Endometrium (tissue), 2 donors: ENCODE results near the gene DLEC1.

Experiments used
- FAIRE-seq: peaks from 2 replicates; lab custom pipeline; 2012; peaks lifted over from hg19 to GRCh38; lab: Jason Lieb, UNC
- donor health status: control.
- donor health status: control.

The DLEC1 gene, protein sequence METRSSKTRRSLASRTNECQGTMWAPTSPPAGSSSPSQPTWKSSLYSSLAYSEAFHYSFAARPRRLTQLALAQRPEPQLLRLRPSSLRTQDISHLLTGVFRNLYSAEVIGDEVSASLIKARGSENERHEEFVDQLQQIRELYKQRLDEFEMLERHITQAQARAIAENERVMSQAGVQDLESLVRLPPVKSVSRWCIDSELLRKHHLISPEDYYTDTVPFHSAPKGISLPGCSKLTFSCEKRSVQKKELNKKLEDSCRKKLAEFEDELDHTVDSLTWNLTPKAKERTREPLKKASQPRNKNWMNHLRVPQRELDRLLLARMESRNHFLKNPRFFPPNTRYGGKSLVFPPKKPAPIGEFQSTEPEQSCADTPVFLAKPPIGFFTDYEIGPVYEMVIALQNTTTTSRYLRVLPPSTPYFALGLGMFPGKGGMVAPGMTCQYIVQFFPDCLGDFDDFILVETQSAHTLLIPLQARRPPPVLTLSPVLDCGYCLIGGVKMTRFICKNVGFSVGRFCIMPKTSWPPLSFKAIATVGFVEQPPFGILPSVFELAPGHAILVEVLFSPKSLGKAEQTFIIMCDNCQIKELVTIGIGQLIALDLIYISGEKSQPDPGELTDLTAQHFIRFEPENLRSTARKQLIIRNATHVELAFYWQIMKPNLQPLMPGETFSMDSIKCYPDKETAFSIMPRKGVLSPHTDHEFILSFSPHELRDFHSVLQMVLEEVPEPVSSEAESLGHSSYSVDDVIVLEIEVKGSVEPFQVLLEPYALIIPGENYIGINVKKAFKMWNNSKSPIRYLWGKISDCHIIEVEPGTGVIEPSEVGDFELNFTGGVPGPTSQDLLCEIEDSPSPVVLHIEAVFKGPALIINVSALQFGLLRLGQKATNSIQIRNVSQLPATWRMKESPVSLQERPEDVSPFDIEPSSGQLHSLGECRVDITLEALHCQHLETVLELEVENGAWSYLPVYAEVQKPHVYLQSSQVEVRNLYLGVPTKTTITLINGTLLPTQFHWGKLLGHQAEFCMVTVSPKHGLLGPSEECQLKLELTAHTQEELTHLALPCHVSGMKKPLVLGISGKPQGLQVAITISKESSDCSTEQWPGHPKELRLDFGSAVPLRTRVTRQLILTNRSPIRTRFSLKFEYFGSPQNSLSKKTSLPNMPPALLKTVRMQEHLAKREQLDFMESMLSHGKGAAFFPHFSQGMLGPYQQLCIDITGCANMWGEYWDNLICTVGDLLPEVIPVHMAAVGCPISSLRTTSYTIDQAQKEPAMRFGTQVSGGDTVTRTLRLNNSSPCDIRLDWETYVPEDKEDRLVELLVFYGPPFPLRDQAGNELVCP (N-terminal part only)

DNA sequence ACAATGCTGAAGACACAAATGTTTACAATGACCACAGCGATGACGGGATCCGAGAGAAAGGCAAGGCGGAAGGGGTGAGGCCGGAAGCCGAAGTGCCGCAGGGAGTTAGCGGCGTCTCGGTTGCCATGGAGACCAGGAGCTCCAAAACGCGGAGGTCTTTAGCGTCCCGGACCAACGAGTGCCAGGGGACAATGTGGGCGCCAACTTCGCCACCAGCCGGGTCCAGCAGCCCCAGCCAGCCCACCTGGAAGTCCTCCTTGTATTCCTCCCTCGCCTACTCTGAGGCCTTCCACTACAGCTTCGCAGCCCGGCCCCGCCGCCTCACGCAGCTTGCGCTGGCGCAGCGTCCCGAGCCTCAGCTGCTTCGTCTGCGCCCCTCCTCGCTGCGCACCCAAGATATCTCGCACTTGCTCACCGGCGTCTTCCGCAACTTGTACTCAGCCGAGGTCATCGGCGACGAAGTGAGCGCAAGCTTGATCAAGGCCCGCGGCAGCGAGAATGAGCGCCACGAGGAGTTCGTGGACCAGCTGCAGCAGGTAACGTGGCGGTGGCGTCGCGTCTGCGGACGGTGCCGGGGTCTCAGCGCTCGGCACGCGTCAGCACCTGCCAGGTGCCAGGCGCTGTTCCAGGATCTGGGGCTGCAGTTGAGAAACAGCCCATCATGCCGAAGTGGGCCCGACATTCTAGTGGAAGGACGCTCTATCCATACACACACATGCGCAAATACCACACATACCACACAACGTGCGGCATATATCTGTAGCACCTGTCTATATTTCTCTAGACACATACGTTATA is at the start of gene DLEC1:
TSS of gene DLEC1 (plus strand) at position 108 of the 798 bp plus-strand sequence. CDS start at position 126, 18 bp downstream.
- no peak for FAIRE-seq

DNA sequence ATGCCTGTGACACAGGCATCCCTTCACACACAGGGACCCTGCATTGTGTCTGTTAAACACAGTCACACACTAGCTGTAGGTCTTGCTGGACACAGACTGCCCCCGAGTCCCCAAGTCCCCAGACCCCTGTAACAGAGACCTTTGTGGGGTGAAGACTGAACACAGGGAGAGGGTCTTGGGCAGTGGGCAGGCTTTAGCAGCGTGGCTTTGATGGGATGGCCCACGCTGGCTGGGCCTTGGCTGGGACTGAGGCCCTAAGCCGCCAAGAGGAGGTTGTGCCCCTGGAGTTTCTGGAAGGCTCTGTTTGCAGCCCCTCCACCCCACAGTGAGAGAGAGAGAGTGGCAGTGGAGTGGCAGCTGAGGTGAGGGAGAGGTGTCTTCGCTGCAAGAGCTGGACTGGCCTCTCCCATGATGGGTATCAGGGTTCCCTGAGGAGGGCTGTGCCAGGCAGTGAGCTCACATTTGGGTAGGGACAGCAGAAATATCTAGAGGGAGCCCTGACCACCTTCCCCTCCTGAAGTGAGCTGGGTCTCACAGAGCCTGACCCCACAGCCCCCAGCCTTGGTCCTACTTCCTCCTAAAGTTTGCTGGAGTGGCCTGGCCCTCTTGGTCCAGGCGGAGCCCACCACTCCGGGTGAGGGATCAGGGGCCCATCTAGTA is 49.1 kb upstream of the DLEC1 start:
- no peak for FAIRE-seq

DNA sequence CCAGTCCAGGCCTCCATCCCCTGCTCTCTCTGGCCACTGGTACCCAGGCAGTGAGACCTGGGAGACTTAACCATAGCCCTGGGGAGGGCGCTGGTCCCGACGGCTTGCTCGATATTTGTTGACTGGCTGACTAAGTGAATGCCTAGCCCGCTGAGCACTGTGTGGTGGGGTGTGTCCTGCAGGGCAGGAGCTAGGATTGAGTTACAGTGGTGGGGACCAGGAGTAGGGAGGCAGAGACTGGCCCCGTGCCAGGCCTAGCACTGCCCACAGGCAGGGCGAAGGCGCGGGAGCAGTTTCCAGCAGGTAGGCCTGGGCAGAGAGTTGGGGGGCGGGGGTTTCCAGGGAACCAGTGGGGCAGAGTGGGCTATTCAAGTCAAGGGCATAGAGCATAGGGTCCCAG is 48.5 kb upstream of the DLEC1 start, which contains the start of gene VILL:
TSS of gene VILL (plus strand) at position 260 of the 400 bp plus-strand sequence. CDS start 2,887 bp downstream, outside the sequence.
- no peak for FAIRE-seq

DNA sequence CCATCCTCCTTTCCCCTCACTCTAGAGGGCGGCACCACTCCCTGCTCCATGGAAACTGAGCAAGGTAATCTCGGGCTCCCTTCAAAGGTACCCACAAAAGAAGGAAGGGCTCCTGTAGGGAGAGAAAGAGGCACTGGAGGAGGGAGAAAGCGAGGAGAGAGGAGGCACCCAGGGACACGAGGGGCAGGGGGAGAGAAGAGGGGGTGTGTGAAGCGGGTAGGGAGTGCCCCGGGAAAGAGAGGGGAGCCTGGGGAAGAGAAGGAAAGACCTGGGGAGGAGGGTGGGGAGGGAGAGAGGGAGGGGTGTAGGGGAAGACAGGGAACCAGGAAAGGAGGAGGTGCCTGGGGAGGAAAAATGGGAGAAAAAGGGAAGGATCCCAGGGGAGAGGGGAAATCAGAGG is 47.9 kb upstream of the DLEC1 start:
- no peak for FAIRE-seq

DNA sequence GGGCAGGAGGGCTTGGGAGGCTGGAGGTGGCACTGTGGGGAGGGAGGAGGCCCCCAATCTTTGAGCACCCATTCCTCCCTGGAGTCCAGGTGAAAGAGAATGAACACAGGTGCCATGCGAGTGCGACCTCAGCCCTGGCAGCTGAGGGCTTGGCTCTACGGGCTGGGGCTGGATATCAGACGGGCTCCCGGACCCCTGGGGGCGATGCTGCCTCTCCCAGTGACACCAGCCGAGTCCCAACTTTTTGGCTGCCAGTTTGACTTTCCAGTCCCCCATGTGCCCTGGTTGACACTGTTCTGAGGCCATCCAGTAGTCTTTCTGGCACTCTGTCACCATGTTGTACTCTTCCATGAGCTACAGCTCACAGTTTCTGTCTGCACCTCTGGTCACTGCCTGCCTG is 47.2 kb upstream of the DLEC1 start:
- no peak for FAIRE-seq

DNA sequence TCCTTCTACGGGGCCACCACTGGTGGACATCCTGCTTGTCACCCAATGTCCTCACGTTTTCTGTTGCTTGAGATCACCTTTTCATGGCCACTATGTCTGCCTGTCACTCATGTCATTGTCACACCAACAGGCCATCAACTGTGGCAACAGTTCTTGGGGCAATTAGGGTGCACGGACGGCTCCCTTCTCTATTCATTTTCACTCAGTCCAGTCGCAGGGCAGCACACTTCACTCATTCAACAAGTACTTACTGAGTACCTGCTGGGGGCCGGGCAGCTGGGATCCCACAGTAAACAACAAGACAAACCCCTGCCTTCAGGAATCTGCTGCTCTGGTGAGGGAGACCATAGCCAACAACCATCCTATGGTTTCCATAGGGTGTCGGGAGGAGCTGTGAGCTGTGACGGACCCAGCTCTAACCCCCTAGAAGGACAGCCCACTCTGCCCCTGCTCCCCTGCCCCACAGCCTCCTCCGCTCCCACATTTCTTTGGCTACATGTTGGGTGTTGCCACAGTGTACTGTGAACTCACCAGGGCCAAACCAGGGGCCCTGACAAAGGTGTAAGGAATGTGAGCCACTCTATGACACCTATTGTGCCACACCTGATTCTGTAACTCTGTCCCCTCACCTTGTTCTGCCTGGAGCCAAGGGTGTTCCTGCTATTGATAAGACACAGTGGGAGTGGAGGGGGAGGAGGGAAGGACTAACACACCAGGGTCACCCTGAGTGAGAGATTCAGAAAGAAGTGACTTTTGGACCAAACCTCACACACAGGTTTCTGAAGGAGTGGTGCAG is 46.5 kb upstream of the DLEC1 start:
- FAIRE-seq: no peak

DNA sequence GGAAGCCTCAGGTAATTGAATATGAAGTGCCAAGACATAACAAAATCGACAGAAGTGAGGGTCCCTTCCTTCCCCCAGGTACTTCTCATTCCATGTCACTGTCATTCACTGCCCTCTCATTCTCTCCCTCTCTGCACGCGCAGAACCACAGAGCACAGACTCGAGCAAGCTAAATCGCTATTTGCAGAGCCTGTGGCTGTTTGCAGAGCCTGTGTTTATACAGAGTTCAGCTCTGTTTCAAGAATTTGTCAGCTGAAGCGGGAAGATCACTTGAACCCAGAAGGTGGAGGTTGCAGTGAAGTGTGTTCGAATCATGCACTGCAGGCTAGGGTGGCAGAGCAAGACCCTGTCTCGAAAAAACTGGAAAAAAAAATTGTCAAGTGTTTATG is 45.9 kb upstream of the DLEC1 start:
- no peak for FAIRE-seq

DNA sequence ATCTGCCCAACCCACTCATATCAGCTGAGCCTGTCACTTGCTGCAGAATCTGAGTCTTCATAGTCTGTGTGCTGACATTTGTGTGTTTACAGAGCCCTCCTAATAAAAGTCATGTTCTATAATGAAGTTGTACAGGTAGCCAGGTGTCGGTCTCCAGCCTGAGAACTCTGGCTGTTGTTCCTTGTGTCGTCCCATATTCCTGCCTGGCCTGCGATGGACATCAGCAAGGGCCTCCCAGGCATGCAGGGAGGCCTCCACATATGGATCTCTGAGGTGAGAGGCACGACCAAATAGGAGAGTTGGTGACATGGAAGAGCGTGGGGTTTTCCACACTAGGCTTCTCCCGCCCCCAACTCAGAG is 45.6 kb upstream of the DLEC1 start:
- FAIRE-seq: no peak

DNA sequence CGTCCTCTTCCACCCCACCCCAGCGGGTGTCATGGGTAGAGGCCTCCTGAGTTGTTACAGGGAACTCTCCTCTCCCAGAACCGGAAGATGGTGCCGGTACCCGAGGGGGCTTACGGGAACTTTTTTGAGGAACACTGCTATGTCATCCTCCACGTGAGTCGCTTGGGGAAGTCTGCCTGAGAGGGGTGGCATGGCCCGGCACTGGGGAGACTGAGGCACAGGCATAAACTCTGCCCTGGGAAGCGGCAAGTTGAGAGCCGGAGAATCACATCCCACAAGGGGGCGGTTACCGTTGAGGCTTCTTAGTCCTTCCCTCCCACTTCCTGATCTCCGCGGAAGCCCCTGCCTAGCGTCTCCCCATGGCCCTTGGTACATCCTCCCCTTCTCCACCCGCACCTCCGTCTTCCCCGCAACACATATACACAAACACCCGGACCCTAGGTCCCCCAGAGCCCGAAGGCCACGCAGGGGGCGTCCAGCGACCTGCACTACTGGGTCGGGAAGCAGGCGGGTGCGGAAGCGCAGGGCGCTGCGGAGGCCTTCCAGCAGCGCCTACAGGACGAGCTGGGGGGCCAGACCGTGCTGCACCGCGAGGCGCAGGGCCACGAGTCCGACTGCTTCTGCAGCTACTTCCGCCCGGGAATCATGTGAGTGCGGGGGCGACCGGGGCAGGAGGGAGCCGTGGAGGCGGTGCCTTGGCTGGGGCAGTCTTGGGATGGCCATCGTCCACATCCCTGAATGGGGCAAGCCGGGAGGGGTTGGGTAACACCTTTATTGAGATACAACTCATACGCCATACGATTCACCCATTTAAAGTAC is 45.0 kb upstream of the DLEC1 start:
- no peak for FAIRE-seq

DNA sequence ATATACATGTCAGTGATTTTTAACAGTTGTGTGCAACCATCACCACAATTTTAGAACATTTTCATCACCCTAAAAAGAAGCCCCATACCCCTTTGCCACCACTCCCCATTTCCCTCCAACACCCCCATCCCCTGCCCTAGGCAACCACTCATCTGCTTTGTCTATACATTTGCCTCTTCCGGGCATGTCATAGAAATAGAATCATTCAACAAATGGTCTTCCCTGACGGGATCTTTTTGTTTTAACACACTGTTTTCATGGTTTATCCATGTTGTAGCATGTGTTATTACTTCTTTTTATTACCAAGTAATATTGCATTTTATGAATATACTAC is 44.4 kb upstream of the DLEC1 start:
- no peak for FAIRE-seq

DNA sequence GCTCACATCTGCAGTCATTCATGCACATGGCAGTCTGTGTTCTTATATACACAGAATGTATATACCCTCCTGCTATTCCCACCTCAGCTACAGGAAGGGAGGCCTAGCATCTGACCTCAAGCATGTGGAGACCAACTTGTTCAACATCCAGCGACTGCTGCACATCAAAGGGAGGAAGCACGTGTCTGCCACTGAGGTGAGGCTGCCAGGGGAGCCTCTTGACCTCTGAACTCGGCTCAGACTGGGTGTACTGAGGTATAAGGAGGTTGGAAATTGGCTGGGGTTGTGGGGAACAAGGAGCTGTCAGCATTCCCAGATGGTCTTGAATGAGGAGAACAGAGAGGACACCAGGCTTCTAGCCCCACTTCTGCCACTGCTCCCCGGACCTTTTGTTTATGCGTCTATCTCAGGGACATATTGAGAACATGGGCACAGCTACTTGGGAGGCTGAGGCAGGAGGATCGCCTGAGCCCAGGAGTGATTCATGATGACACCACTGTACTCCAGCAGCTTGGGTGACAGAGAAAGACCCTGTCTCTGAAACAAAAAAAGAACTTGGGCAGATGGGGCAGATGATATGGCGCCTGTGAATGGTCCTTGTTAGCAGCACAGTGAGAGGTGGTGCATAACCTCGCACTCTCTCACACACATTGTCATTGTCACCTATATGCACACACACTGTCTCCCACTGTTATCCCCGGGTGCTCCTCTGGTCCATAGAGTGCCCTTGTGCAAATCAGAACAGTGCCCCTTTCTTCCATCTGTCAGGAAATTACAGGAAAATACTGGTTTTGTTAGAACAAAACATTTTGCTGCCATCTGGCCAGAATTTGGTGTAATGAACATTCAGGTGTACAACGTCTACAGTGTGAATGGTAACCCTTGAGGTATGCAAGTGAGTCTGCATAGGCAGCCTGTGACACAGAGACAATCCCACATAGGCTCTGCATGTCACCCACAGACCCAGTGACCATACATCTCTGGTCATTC is 43.1 kb upstream of the DLEC1 start:
- no peak for FAIRE-seq

DNA sequence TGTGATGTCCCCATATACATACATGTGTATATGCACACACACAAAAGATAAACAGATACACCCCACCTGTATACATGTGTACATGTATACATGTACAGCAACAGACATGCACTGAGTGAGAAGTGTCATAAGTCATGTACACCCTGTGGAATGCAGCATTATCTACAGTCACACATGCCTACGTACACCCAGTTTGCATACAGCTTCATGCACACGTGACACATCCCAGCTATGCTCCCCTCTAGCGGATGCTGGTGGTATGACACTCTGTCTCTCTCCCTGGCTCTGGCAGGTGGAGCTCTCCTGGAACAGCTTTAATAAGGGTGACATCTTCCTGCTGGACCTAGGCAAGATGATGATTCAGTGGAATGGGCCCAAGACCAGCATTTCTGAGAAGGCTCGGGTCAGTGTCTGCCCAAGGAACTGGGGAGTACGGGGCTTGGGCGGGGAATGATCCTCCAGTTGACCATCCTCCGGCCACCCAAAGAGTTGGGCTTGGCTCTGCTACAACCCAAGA is 42.2 kb upstream of the DLEC1 start:
- FAIRE-seq: no peak

DNA sequence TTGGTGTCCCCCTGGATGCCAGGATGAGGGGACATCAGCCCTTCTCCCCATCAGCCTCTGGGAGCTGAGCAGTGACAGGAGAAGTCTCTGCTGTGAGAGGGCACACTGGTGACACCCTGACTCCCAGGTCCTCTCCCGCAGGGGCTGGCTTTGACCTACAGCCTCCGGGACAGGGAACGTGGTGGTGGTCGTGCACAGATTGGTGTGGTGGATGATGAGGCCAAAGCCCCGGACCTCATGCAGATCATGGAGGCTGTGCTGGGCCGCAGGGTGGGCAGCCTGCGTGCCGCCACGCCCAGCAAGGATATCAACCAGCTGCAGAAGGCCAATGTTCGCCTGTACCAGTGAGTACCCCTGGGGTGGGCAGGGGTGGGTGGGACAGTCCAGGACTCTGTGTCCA is 41.7 kb upstream of the DLEC1 start:
- no peak for FAIRE-seq

DNA sequence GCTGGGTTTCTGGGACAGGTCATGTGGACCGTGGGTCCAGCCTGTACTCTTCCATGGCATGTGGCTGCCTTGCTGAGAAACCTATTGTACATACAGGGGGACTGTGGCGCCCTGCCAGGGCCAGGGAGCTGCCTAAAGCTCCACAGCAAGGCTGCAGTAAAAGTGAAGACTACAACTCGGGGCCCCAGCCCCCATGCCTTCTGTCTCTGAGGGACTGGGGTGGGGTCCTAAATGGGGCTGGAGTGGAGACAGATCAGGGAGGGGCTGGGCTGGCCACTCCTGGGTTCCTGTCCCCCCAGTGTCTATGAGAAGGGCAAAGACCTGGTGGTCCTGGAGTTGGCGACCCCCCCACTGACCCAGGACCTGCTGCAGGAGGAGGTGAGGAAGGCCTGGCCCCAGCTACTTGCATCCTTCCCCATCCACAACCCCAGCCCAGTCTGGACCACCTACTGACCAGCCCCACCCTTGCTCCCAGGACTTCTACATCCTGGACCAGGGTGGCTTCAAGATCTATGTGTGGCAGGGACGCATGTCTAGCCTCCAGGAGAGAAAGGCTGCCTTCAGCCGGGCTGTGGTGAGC is 41.1 kb upstream of the DLEC1 start:
- no peak for FAIRE-seq

DNA sequence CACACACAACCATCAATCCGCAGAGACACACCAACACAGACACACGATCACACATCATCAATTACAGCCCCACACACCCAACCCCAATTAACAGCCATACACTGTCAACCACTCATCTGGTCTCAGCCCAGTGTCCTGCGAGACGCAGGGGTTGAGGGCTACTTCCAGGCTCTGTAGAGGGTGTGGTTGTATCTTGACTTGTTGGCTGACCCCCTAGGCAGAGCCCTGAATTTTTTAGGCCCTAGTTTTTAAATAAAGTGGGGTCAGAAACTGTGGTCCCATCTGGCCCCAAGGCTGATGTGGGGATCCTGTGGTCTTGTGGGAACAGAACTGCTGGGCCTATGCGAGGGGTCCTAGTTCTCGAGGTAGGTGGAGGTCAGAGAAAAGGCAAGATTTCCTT is 39.2 kb upstream of the DLEC1 start:
- FAIRE-seq: no peak

DNA sequence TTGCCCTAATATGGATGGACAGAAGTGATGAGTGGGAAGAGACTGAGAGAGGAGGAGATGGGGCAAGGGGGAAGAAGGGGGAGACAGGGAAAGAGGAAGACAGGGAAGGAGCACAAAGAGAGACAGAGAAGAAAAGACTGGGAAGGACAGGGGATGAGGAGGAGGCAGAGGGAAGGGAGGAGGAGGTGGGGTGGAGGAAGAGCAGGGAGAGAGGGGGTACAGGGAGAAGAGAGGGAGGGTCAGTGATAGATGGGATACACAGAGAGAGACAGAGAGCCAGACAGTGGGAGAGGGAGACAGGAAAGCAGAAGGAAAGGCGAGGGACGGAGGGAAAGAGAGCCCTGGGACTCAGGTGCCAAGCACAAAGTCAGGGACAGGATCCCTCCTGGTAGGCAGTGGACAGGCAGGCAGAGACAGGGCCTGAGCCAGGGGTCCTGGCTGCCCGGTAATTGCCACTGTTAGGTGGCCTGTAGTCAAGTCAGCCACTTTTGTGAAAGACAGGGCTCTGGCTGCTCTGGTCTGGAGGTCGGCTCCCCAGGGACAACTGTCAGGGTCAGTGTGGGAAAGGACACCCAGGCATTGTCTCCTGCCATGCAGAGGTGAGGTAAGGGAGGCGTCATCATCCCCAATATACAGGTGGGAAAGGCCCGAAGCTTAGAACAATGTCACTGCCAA is 38.6 kb upstream of the DLEC1 start:
- FAIRE-seq: no peak

DNA sequence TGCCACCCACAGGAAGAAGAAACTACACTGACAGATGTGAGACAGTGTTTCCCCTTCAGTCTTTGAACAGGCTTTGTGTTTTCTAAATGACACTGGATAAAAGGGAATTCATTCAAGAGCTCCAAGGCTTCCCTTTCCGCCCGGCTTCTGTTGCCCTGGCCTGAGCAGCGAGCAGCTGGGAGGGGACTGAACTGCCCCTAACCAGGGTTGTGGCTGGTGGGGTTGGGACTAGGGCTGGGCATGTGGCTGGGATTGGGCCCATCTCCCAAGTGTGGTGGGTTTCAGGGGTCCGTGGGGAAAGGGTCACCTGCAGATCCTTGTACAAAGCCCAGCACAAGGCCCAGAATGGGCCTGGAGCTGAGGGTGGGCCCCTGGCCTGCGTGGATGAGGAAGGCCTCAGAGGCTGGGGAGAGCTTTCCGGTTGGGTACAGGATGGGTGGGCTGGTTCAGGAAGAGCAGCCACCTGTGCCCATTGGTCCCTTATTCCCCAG is 38.0 kb upstream of the DLEC1 start:
- FAIRE-seq: no peak
